HG03354 (cell line): Measurements from ENCODE around the gene CHRND.

Experiments used
- ATAC-seq: cut with Tn5 transposase; IDR thresholded peaks from one replicate; pipeline ENCODE4 v1.9.1; 2021; ENCODE audit warnings: mild to moderate bottlenecking; ENCODE audit not compliant: unreplicated experiment, poor library complexity, severe bottlenecking

CHRND gene

GRCh38 chr2:232525791-232526371 is at the start of gene CHRND:
Gene CHRND, plus strand, starts transcription at chr2:232526160. Its CDS starts 56 bp downstream, at chr2:232526216.
- ATAC-seq, result no peak

GRCh38 chr2:232476791-232477190 is 49.2 kb upstream of the CHRND start:
- no peak for ATAC-seq

- no peak for ATAC-seq
Measured at GRCh38 chr2:232477751-232478510, 48.0 kb upstream of the CHRND start.

GRCh38 chr2:232478571-232479340 is 47.2 kb upstream of the CHRND start:
- no peak for ATAC-seq

GRCh38 chr2:232479341-232480200 is 46.4 kb upstream of the CHRND start:
- ATAC-seq, result no peak

- no peak for ATAC-seq
Measured at GRCh38 chr2:232480201-232481190, 45.5 kb upstream of the CHRND start.

GRCh38 chr2:232481322-232482140 is 44.4 kb upstream of the CHRND start:
- no peak for ATAC-seq

GRCh38 chr2:232482301-232483238 is 43.4 kb upstream of the CHRND start:
- ATAC-seq, result no peak

GRCh38 chr2:232483311-232483922 is 42.5 kb upstream of the CHRND start:
- no peak for ATAC-seq

GRCh38 chr2:232483923-232484627 is 41.9 kb upstream of the CHRND start:
- ATAC-seq, result no peak

GRCh38 chr2:232484628-232485347 is 41.2 kb upstream of the CHRND start:
- no peak for ATAC-seq

GRCh38 chr2:232485348-232485756 is 40.6 kb upstream of the CHRND start:
- ATAC-seq, result no peak

GRCh38 chr2:232485757-232486557 is 40.0 kb upstream of the CHRND start:
- ATAC-seq, result no peak

GRCh38 chr2:232486558-232487384 is 39.2 kb upstream of the CHRND start:
- no peak for ATAC-seq
